Activated naive CD8-positive, alpha-beta T cell treated with anti-CD3 and anti-CD28 coated beads, Interleukin-2, amount 50 U/mL, for 16 hours (primary cell): ENCODE measurements around the gene KLK13.

ENCODE experiments used
- DNase-seq: peaks from one replicate; pipeline ENCODE4 v3.0.0-alpha.2; 2020; ENCODE audit warnings: low read depth, low spot score

The KLK13 gene

DNA sequence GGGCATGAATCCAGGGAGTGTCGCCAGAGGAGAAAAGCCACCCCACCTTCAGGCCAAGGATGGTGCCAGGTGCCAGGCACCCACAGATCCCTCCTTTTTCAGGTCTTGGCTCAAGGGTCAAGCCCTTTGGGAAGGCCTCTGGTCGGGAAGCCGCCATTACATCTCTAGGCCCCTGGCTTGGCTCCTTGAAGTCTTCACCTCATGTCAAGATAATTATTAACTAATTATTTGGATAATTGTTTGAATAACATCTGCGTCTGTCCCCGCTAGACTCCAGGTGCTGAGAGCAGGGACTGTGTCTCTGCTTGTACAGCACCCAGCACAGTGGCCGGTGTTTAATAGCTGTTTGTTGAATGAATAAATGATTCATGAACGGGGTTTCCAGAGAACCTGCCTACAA lies 1.2 kb downstream of the KLK13 start:
- no peak for DNase-seq

GRCh38 chr19:51060973-51061372 lies 3.9 kb downstream of the KLK13 start:
- DNase-seq, result no peak

- DNase-seq, result no peak
These were observed 4.6 kb downstream of the KLK13 start for GRCh38 chr19:51060336-51060735.

DNA sequence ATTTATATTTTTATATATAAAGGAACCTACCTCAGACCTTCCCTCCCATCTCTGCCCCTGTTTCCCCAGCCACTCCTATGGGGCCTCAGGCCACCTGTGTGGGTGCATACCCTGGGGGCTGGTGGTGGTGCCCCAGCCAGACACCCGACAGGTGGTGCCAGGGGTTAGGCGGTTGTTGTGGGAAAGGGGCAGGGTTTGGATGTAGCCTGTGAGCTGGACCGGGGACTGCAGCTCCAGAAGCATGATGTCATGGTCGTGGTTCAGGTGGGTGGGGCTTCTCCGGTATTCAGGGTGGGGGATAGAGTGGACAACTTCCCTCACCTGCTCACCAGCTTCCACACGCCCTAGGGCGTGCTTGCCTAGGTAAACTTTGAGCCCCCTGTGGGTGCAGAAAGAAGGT lies 5.2 kb downstream of the KLK13 start:
- no peak for DNase-seq

- DNase-seq, result no peak
These were observed 9.0 kb downstream of the KLK13 start for GRCh38 chr19:51055866-51056265.

DNA sequence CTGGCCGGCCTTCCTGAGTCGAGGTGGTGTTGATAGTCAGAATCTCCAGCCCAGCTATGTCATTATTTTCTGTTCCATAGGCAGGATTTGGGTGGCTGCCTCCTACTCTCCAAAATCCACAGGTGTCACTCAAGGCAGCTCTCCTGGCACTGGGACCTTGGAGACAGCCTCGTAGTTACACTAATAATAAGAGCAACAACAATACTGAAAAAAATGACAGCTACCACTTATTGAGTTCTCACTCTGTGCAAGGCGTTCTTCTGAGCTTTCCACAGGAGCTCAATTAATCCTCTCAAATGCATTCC lies 17.9 kb downstream of the KLK13 start:
- no peak for DNase-seq

DNA sequence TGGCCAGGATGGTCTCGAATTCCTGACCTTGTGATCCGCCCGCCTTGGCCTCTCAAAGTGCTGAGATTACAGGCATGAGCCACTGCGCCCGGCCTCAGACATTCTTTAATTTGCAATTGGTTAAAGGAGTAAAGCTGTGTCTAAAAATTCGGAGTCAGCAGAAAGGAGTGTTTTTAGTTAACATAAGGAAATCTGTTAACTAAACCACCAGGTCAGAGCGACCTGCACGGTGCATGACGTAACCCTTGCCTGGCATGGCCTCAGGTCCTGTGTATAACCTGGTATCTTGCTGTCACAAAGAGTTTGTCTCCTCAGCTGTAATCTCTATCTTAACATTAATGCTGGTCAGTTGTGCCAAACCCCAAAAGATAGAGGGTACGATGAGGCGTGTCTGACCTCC lies 20.6 kb downstream of the KLK13 start:
- no peak for DNase-seq

- no peak for DNase-seq
These were observed 21.4 kb downstream of the KLK13 start for GRCh38 chr19:51043497-51043896.

- no peak for DNase-seq
These were observed 24.7 kb downstream of the KLK13 start for GRCh38 chr19:51040151-51040550.

DNA sequence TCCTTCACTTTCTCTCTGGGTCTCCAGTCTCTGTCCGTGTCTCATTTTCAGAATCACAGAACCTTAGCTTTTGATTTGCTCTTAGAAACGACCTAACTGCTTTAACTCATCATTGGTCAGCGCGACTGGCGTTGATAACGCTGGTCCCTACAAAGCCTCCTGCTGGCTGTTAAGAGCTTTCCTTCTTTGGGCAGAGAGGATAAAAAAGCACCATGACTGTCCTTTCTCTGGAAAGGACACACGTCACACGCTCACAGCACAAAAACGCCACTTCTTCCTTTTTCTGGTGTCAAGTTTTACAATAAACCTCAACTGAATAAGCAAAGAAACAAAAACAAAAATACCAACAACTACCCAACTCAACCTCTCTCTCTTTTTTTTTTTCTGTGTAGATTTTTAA lies 28.4 kb downstream of the KLK13 start:
- no peak for DNase-seq

GRCh38 chr19:51034704-51035103 lies 30.2 kb downstream of the KLK13 start, which contains the start of gene KLK12:
Gene KLK12, minus strand, starts transcription at chr19:51035002. Its CDS starts 381 bp downstream, at chr19:51034621.
- no peak for DNase-seq

GRCh38 chr19:51031880-51032225 lies 33.0 kb downstream of the KLK13 start:
- no peak for DNase-seq

DNA sequence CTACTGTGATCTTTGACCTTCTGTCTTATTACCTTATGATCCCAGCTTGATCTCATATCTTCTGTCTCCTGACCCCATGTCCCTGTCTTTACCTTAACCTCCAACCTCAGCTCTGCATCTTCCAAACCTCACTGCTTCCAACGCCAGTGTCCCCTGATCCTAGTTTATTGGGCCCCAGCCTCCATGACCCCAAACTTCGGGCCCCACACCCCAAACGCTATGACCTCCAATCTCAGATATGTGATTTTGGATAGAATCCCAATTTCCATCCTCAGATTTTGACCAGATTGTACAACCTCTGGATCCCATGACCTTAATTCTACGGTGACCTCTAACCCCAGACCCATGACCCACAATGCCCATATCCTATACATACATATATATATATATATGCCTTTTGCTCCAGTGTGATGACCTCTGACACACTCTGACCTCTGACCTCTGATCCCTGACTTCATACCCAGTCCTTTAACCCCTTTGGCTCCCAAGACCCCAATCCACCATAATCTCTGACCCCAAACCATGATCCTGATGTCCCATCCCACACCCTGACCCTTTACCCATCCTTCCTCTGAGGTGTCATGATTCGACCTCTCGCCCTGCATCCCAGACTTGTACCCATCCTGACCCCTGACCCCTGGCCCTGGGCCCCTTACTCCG lies 33.5 kb downstream of the KLK13 start:
- DNase-seq, result no peak

DNA sequence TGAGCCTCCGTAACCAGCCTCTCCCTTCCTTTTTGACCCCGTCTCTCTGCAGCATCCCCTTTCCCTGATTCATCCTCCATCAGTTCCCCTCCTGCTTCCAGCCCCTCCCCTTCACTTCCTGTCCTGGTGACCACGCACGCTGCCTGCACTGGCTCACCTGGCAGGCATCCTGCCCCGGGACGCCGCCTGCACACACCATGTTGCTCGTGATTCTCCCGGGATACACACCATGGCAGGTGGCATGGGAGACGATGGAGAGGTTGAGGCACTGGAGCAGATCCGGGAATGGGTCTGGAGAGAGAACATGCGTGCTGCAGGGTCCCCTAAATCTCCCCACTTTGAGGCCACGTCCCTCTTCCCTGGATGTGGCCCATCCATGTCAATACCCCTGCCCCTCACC lies 34.3 kb downstream of the KLK13 start:
- DNase-seq, result no peak

GRCh38 chr19:51029718-51030117 lies 35.2 kb downstream of the KLK13 start:
- no peak for DNase-seq

GRCh38 chr19:51027873-51028272 lies 37.0 kb downstream of the KLK13 start:
- DNase-seq, result no peak

GRCh38 chr19:51027126-51027806 lies 37.6 kb downstream of the KLK13 start:
- no peak for DNase-seq

- DNase-seq, result no peak
These were observed 38.4 kb downstream of the KLK13 start, which contains the start of gene KLK11 for GRCh38 chr19:51026554-51026831. Gene KLK11, minus strand, starts transcription at chr19:51026616. Its CDS starts 985 bp downstream, at chr19:51025631.

- no peak for DNase-seq
These were observed 38.9 kb downstream of the KLK13 start for GRCh38 chr19:51025809-51026553.

- no peak for DNase-seq
These were observed 39.5 kb downstream of the KLK13 start for GRCh38 chr19:51025401-51025800.

DNA sequence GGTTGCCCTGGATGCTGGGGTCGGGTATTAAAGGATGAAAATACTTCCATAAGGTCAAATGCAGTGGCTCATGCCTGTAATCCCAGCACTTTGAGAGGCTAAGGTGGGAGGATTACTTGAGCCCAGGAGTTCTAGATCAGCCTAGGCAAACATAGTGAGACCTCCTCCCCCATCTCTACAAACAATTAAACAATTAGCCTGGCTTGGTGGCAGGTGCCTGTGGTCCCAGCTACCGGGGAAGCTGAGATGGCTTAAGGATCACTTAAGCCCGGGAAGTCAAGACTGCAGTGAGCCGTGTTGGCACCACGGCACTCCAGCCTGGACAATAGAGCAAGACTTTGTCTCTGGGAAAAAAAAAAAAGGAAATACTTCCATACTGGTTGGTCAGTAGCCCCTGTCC lies 40.0 kb downstream of the KLK13 start:
- DNase-seq, result no peak

DNA sequence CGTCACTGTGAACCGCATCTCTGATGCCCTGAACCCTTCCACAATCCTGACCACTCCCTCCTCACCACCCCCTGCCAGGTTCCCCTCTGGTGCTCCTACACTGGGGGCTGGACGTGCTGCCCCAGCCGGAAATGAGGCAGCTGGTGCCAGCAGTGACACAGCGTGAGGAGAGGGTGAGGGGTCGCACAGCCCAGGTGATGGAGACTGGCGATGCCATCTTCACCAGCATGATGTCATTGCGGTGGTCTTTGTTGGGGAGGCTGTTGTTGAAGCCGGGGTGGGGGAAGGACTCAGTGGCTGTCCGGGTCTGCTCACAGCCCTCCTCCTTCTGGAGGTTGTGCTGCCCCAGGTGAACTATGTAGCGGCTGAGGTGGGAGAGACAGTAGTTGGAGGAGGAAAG lies 40.9 kb downstream of the KLK13 start:
- no peak for DNase-seq

- DNase-seq, result no peak
These were observed 42.4 kb downstream of the KLK13 start for GRCh38 chr19:51022526-51022925.
